ENCODE data around the gene AMBRA1.

- TF ChIP-seq CTCF (conservative IDR thresholded peaks at IDR 0.05) (no peak), ZFX (IDR thresholded peaks at IDR 0.05) (no peak)
These were observed 39.7 kb upstream of the AMBRA1 start for GRCh38 chr11:46633291-46634217.

Data from C4-2B (cell line).